K562 (cell line): Measurements from ENCODE around the gene GAL.

Experiments
- EP300 ChIP-seq: IDR thresholded peaks from 2 replicates; pipeline ENCODE4 v1.6.1; 2012; ENCODE audit warnings: low read length, improper control_type of control experiment
- POLR2A ChIP-seq: fragments of 450-650 bp; conservative IDR thresholded peaks from 2 replicates; pipeline ENCODE4 v1.6.1; 2016

DNA sequence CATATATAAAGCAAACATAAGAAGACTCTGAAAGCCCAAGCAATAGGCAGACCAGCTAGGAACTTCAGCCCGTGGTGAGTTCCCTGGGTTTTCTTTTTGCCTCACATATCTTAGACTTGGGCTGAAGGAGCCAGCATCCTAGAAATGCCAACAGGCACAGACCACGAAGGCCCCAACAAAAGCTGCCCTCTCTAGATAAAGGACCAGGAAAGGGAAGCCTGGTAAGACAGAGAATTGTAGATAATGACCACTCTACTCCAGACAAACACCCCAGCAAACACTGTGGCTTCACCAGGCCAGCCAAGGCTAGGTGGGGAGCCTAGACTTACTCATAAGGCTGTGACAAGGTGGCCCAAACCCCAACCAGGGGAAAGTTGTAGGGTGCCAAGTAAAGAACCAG, 11.2 kb downstream of the GAL start:
- TF ChIP-seq POLR2A, result no peak
- TF ChIP-seq EP300, result no peak
